ENCODE measurements around the gene EMSY. TPM values are rescaled to one million over a fixed set of nuclear protein-coding genes. Genes with fewer than 3 reads are reported as not detected.
A peak's percentile ranks its signal among the peaks of the same experiment; 100 is the strongest.
"Not testable (repeated sequence)": the region's sequence is repeated elsewhere in the genome, so short reads cannot be mapped to it uniquely, and the experiment has no call there.

Gene EMSY
- polyA plus RNA-seq, 3 donors, result 25.5 to 30.1 (median 28.3) TPM

DNA sequence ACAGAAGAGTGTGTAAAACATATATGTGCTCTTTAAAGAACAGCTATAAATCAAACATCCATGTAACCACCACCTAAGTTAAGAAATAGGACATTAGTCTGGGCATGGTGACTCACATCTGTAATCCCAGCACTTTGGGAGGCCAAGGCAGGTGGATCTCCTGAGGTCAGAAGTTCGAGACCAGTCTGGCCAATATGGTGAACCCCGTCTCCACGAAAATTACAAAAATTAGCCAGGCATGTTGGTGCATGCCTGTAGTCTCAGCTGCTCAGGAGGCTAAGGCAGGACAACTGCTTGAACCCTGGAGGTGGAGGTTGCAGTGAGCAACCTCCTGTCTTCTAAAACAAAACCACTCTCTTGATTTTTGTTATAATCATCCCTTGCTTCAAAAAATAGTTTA is 122.4 kb downstream of the EMSY start:
- DNase-seq (ENCODE audit: low read depth in 3 of 3, low spot score in 2 of 3), result no peak

DNA sequence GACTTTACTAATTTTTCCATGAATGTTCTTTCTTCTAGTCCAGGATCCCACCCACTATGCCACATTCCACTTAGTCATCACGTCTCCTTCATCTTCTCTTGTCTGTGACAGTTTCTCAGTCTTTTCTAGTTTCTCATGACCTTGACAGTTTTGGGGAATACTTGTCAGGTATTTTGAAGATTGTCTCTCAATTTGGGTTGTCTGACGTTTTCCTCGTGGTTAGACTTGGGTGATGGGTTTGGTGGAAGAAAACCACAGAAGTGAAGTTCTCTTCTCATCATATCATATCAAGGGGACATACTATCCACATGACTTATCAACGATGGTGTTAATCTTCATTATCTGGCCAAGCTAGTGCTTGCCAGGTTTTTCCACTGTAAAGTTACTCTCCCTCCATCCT is 123.3 kb downstream of the EMSY start:
- no peak for DNase-seq (ENCODE audit: low read depth in 3 of 3, low spot score in 2 of 3)

DNA sequence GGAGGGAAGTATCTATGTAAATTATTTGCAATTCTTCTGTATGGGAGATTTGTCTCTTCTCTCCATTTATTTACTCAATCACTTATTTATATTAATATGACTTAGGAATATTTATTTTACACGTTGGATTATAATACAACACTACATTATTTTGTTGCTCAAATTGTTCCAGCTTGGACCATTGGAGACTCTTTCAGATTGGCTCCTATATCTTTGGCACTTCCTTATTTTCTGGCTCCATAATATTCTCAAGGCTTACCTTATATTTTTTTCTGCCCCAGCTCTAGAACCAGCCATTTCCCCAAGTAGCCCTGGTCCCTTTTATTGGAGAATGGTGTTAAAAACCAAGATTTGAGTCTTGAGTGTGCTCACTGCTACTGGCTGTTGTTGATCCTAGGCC is 123.8 kb downstream of the EMSY start:
- no peak for DNase-seq (ENCODE audit: low read depth in 3 of 3, low spot score in 2 of 3)

GRCh38 chr11:76572181-76572875 is 127.5 kb downstream of the EMSY start:
- DNase-seq (ENCODE audit: low read depth in 3 of 3, low spot score in 2 of 3), result not testable (repeated sequence)

GRCh38 chr11:76574406-76574805 is 129.6 kb downstream of the EMSY start:
- DNase-seq (ENCODE audit: low read depth in 3 of 3, low spot score in 2 of 3), result no peak

DNA sequence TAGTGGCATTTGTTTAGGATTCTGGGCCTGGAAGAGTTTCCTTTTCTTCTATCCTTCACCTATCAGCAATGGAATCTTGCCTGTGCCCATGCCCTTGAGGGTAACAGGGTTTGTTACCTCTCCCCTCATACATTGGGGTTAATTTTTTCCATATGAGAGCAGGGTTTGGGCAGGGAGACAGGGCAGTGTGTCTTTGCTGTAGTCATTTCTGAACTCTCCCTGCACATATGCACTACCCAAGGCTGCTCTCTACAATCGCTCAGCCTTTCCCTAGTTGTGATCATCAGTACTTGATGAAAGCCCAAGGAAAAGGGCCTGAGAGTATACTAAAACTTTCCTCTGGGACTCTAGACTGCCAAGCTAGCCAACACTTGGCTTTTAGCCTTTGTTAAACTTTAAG is 130.1 kb downstream of the EMSY start:
- no peak for DNase-seq (ENCODE audit: low read depth in 3 of 3, low spot score in 2 of 3)

DNA sequence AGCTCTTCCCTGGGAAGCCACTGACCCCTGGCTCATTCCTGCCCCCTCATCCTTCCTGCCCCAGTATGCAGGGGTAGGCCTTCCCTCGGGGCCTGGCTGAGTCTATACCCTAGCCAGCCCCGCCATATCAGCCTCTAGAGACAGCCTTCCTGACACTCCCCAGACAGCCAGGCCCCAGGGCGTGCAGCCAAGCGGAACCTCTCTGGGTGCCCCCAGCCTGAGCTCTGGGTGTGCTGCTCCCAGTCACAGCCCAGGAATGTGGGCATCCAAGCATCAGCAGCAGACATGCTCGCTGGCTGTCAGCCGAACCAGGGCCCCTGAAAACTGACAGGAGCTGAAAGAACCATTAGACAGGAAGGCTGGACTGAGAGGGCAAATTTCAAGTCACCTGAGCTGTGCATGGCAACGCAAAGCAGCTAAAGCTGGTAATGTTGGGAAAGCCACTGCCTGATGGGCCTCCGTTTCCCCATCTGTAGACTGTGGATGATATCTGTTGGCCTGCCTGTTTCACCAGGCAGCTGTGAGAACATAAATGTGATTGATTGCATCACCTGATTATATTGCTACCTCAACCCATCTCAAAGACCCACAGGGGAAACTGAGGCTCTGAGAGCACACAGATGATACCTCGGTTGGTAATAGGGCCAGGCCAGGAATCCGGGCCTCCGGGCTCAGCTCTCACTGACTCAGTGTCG is 132.6 kb downstream of the EMSY start:
- peak in 1 of 3 donors; percentile 23 for DNase-seq (ENCODE audit: low read depth in 3 of 3, low spot score in 2 of 3)

GRCh38 chr11:76577921-76578653 is 133.3 kb downstream of the EMSY start:
- DNase-seq (ENCODE audit: low read depth in 3 of 3, low spot score in 2 of 3), result no peak

DNA sequence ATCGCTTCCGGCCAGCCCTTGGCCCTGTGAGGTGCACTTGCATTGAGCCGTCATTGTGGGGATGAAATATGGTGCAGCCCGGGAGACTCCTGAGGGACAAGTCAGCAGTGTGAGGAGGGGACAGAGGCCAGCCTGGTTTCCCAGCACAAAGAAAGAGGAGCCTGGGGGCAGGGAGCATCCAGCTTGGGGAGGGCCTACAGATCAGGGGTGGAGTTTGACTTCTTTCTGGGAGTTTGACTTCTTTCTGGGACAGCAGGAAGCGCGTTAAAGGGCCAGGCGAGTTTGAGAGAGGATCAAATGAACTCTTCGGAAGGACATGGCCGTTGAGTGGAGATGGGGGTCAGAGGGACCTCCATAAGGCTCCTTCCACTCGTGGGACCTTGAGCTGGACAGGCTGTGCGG is 133.8 kb downstream of the EMSY start:
- DNase-seq (ENCODE audit: low read depth in 3 of 3, low spot score in 2 of 3), result peak in 2 of 3 donors; percentile 54 to 57

DNA sequence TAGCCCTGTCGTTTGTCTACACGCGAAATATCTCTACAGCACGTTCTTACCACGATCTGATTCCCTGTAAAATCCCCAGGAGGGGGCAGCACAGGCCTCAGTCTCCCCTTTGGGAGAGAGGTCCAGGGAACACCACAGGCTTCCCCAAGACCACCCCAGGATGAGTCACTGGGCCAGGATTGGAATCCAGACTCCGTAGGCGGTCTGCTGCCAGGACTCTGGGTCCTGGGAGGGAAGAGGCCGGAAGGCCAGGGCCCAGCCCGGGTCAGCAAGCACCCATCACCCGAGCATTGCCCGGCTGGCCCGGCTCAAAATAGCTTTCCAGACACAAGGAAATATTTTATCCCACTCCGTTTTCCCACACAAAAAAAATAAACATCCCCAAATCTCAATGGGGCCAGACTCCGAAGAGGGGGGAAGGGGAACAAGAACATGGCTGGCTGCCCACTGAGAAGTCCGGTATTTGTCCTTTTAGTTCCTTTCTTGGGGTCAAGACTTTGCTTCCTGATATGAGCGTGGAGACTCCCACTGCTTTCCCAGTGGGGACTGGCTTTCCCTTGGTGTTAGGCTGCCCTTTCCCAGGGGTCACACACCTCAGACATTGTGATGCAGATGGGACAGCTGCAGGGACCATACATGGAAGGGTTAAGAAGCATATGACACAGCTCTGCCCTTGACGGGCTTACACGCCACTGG is 134.4 kb downstream of the EMSY start:
- DNase-seq (ENCODE audit: low read depth in 3 of 3, low spot score in 2 of 3), result peak in 1 of 3 donors; percentile 46

GRCh38 chr11:76579752-76580151 is 134.9 kb downstream of the EMSY start:
- no peak for DNase-seq (ENCODE audit: low read depth in 3 of 3, low spot score in 2 of 3)

DNA sequence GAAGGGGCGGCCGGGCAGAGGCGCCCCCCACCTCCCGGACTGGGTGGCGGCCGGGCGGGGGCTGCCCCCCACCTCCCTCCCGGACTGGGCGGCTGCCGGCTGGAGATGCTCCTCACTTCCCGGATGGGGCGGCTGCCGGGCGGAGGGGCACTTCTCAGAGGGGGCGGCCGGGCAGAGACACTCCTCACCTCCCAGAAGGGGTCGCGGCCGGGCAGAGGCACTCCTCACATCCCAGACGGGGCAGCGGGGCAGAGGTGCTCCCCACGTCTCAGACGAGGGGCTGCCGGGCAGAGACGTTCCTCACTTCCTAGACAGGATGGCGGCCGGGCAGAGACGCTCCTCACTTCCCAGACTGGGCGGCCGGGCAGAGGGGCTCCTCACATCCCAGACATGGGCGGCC is 137.7 kb downstream of the EMSY start:
- DNase-seq (ENCODE audit: low read depth in 3 of 3, low spot score in 2 of 3), result not testable (repeated sequence)

DNA sequence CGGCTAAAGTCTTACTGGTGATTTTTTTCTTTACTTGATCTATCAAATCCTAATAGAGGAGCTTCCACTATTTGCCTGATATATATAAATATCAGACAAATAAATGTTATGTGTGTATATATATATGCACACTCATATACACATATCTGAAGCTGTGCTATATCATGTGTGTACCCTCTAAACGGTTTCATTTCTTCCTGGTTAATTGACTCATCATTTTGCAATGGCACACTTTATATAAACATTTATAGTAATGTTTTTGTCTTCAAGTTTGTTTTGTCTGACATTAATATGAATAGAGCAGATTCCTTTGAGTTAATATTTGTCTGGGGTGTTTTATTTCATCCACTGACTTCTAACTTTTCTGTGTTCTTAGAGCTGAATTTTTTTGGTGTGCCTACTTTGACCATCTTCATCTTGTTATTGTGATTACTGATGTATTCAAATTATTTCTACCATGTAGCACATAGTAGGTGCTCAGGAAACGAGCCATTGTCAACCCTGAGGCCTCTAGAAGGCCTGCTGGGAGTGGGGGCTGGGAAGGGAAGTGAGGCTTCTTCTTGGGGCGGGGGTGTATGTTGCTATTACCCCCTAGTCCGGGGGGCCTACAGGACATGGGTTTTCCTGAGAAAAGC is 143.1 kb downstream of the EMSY start:
- no peak for DNase-seq (ENCODE audit: low read depth in 3 of 3, low spot score in 2 of 3)

GRCh38 chr11:76588455-76589325 is 143.9 kb downstream of the EMSY start:
- DNase-seq (ENCODE audit: low read depth in 3 of 3, low spot score in 2 of 3), result no peak

GRCh38 chr11:76589477-76589876 is 144.7 kb downstream of the EMSY start:
- no peak for DNase-seq (ENCODE audit: low read depth in 3 of 3, low spot score in 2 of 3)

DNA sequence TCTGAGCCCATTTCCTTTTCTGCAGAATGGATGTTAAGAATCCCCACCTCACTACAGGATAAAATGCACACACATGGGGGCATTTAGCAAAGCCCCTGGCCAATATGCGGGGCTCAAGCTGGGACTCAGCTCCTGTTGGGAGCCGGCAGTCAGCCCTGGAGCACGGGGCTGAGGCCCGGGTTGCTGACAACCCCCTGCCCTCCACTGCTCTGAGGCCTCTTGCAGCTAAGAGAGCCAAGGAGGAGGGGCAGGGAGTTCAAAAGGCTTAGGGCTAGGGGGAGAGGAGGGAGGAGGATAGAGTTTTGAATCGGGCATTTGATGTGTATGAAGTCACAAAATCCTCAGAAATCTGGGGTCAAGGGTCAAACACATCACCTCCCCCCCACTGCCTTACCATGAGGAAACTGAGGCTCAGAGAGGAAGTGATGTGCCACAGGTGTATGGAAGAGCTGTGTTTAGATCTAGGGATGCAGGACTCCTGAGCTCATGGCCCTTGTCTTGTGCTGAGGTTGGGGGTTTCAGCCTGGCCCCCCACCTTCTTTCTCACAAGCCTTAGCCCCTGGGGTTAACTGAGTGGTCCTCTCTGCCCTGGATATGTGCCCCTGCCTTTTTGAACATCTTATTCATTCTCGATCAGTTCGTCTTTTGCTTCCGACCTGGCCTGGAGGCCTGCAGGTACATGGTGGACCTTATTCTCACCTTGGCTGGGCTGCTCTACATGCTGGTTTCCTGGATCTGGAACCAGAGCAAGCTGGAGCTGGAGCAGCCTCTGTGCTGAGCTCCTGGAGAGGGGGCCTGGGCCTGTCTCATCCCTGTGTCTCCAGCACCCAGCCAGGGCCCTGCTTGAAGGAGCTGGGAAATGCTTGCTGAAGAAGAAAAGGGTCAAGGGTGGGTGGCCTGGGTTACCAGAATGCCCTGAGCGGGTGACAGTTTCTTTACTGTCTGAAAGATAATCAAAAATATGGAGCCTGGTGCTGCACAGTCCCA is 145.4 kb downstream of the EMSY start:
- no peak for DNase-seq (ENCODE audit: low read depth in 3 of 3, low spot score in 2 of 3)

GRCh38 chr11:76591416-76591815 is 146.6 kb downstream of the EMSY start:
- DNase-seq (ENCODE audit: low read depth in 3 of 3, low spot score in 2 of 3), result no peak

Data from right renal cortex interstitium (tissue), 3 donors.